Dendritic cell treated with granulocyte-macrophage colony-stimulating factor and Interleukin-4, amounts not matched to agents 40 ng/mL and 50 ng/mL, for 4 days (primary cell): ENCODE data around the gene VPS45.
"Not testable (repeated sequence)": the region's sequence is repeated elsewhere in the genome, so short reads cannot be mapped to it uniquely, and the experiment has no call there.

Experiments used
- H3K27ac Mint-ChIP-seq: one replicate; pipeline ENCODE4 v1.8.0; 2022; ENCODE audit warnings: mild to moderate bottlenecking, mixed read lengths
- H3K27me3 Mint-ChIP-seq: one replicate; pipeline ENCODE4 v1.8.0; 2022; ENCODE audit warnings: mild to moderate bottlenecking, mixed read lengths
- H3K36me3 Mint-ChIP-seq: one replicate; pipeline ENCODE4 v1.8.0; 2022; ENCODE audit warnings: low read depth, mixed read lengths
- H3K4me1 Mint-ChIP-seq: one replicate; pipeline ENCODE4 v1.8.0; 2022; ENCODE audit warnings: low read depth, mixed read lengths
- H3K4me3 Mint-ChIP-seq: one replicate; pipeline ENCODE4 v1.8.0; 2022; ENCODE audit warnings: mild to moderate bottlenecking, moderate library complexity, mixed read lengths
- H3K9me3 Mint-ChIP-seq: one replicate; pipeline ENCODE4 v1.8.0; 2022; ENCODE audit warnings: mixed read lengths
- intact Hi-C: fragments of 100-400 bp; cut with micrococcal nuclease; formaldehyde crosslinking; loops from one replicate; pipeline ENCODE4 v1.15.0; 2022

The VPS45 gene

DNA sequence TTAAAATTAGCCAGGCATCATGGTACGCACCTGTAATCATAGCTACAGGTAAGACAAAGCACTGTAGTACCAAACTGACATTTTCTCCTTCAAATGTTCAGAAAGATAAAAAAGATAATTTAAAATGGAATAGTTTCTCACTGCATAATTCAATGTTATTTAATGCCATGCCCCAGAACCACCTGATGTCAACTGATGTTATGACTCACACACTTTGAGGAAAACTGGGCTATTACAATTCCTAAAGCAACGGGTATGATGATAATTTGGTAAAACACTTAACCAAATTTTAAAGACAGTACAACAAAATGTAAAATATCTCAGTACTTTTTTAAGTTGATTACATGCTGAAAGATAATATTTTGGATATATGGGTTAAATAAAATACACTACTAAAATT lies 59.2 kb downstream of the VPS45 start:
- Mint-ChIP-seq H3K36me3 (peaks cover 40% of the 10 kb centered on the region), H3K4me1 (no peaks in the 10 kb centered on the region), H3K27me3 (no peaks in the 10 kb centered on the region), H3K9me3 (no peaks in the 10 kb centered on the region), H3K27ac (no peak overlapping the region), H3K4me3 (no peak overlapping the region)
- intact Hi-C loops: no loop called here

DNA sequence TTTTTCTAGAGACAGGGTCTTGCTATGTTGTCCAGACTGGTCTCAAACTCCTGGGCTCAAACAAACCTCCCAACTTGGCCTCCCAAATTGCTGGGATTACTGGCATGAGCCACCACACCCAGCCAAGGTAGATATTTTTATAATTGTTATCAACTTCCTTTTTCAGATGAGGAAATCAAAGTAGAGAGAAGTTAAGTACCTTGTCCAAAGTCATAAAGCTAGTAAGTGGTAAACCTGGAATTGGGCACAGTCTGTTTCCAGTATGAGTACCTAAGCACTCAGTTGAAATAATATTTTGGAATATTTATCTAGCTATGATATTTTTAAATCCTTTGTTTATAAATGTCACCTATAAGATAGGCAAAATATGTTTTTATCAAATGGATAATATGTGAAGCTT lies 59.9 kb downstream of the VPS45 start:
- no peaks in the 10 kb centered on the region for H3K9me3 Mint-ChIP-seq
- peaks cover 34% of the 10 kb centered on the region for H3K36me3 Mint-ChIP-seq
- H3K27ac Mint-ChIP-seq: no peak overlapping the region
- no peaks in the 10 kb centered on the region for H3K4me1 Mint-ChIP-seq
- no peak overlapping the region for H3K4me3 Mint-ChIP-seq
- no peaks in the 10 kb centered on the region for H3K27me3 Mint-ChIP-seq
- intact Hi-C loops: no loop called here

DNA sequence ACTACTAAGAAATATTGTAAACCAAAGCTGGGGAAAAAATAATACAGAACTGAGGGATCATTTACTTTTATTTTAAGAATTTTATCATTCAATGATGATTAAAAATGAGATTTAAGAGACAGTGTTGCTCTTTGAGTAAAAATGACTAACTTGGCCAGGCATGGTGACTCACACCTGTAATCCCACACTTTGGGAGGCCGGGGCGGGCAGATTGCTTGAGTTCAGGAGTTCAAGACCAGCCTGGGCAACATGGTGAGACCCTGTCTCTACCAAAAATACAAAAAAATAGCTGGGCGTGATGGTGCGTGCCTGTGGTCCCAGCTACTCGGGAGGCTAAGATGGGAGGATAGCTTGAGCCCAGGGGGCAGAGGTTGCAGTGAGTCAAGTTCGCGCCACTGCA lies 60.3 kb downstream of the VPS45 start:
- no peaks in the 10 kb centered on the region for H3K4me1 Mint-ChIP-seq
- H3K27me3 Mint-ChIP-seq: no peaks in the 10 kb centered on the region
- H3K36me3 Mint-ChIP-seq: peaks cover 30% of the 10 kb centered on the region
- intact Hi-C loops: no loop called here
- H3K4me3 Mint-ChIP-seq: no peak overlapping the region
- no peaks in the 10 kb centered on the region for H3K9me3 Mint-ChIP-seq
- H3K27ac Mint-ChIP-seq: no peak overlapping the region

DNA sequence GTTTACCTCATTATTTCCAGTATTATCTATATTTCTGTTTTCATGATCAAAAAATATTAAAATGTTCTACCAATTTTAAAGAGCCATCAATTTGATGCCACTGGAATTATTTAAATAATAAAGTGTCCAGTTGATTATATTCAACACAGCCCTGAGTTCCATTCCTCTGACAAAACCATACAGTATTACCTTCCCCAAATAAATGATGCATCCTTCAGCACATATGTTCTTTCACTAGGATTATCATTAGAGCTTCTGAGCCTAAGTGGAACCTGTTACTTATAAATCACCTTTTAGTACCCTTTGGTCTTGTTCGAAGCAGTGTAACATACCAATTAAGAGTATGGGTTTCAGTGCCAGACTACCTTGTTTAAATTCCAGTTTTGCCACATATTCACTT lies 64.8 kb downstream of the VPS45 start:
- Mint-ChIP-seq H3K9me3 (no peaks in the 10 kb centered on the region), H3K27me3 (no peaks in the 10 kb centered on the region), H3K4me1 (no peaks in the 10 kb centered on the region), H3K36me3 (peaks cover 26% of the 10 kb centered on the region), H3K4me3 (no peak overlapping the region), H3K27ac (no peak overlapping the region)
- intact Hi-C loops: no loop called here

DNA sequence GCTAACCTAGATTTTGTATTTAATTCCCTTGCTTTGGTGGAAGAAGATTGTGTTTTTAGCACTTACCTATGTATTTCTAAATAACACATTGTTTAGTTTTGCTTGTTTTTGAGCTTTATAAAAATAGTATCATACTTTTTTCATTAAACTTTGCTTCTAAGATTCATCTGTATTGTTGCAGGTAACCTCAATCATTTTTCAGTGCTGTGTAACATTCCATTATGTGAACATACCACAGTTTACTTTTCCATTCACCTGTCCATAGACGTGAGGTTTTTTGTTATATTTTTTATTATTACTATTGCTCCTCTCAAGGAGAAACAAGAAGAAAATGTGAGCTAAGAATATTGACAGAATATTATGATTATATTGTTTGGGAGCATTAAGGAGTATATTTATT lies 67.0 kb downstream of the VPS45 start:
- Mint-ChIP-seq H3K27me3 (no peaks in the 10 kb centered on the region), H3K27ac (no peak overlapping the region), H3K4me3 (no peak overlapping the region), H3K4me1 (no peaks in the 10 kb centered on the region), H3K36me3 (peaks cover 12% of the 10 kb centered on the region), H3K9me3 (no peaks in the 10 kb centered on the region)
- intact Hi-C loops: no loop called here

DNA sequence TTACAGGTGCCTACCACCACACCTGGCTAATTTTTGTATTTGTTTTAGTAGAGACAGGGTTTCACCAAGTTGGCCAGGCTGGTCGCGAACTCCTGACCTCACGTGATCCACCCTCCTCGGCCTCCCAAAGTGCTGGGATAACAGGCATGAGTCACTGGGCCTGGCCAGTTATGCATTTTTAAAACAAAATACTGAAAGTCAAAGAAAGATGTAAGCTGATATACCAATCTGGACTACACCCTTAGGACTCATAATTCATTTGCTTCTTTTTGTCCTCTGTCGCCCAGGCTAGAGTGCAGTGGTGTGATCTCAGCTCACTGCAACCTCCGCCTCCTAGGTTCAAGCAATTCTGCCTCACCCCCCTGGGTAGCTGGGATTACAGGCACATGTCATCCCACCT lies 67.8 kb downstream of the VPS45 start:
- H3K36me3 Mint-ChIP-seq, H3K4me3 Mint-ChIP-seq, H3K27ac Mint-ChIP-seq, H3K4me1 Mint-ChIP-seq, H3K27me3 Mint-ChIP-seq, H3K9me3 Mint-ChIP-seq, intact Hi-C loops: not testable (repeated sequence)

DNA sequence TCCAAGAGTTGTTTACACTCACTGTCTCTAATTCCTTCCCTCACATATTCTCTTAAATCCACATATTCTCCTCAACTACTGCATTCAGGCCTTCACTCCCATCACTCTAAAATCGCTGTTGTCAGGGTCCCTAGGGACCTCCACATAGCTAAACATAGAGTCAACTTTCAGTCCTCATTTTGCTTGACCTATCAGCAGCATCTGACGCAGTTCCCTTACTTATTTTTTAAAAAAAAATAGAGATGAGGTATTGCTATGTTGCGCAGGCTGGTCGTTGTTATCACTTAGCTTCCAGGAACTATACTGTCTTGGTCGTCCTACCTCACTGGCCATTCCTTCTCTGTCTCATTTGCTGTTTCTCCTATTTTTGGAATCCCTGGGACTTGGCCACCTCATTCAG lies 70.5 kb downstream of the VPS45 start:
- peaks cover 11% of the 10 kb centered on the region for H3K4me1 Mint-ChIP-seq
- no peak overlapping the region for H3K27ac Mint-ChIP-seq
- no peak overlapping the region for H3K4me3 Mint-ChIP-seq
- H3K36me3 Mint-ChIP-seq: no peaks in the 10 kb centered on the region
- H3K27me3 Mint-ChIP-seq: no peaks in the 10 kb centered on the region
- intact Hi-C loops: no loop called here
- H3K9me3 Mint-ChIP-seq: no peaks in the 10 kb centered on the region

DNA sequence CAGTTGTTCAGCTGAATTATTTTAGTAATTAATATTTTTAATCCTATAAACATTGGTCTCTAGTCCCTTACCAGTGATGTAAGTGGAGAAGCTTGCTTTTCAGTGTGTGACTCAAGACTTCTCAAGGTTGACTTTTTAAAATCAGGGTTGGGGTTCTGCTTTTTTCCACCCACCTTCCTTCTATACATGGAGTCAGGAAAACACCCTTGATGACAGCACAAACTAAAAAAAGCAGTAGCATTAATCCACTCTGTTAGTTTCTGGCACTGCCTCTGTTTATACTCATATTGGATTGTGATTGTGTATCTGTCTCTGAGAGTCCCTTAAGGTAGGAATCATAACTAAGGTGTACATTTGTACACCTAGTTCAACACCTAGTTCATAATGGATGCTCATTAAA lies 73.9 kb downstream of the VPS45 start:
- no peak overlapping the region for H3K4me3 Mint-ChIP-seq
- intact Hi-C loops: loop anchor here (10.0 kb wide), 1 partner anchor 47 kb away; no protein-coding TSS in a partner anchor
- peaks cover 26% of the 10 kb centered on the region for H3K4me1 Mint-ChIP-seq

DNA sequence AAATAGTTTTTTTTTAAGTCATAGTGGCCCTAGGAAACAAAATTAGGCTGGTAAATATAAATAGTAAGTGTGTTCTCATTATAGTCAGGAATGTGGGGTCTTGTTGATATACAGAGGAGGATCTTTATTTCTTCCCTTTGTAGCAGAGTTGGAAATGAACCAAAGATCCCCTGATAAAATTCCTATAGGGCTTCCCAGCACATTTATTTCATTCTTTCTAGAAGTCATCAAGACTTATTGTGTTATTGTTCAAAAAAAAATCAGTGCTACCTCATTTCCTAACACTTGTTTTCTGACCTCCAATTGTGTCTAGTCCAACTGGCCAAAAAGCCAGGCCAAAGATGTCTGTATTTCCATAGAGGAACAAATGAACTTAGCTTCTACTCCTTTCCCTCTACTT lies 74.5 kb downstream of the VPS45 start:
- Mint-ChIP-seq H3K4me1 (peaks cover 32% of the 10 kb centered on the region), H3K4me3 (no peak overlapping the region), H3K27me3 (peaks cover 1% of the 10 kb centered on the region), H3K9me3 (no peaks in the 10 kb centered on the region), H3K36me3 (peaks cover 21% of the 10 kb centered on the region), H3K27ac (no peak overlapping the region)
- intact Hi-C loops: loop anchor here (10.0 kb wide), 1 partner anchor 47 kb away; no protein-coding TSS in a partner anchor

More for the DNA sequence above, 73.9 kb downstream of the VPS45 start:
- no peaks in the 10 kb centered on the region for H3K27me3 Mint-ChIP-seq
- H3K9me3 Mint-ChIP-seq: no peaks in the 10 kb centered on the region
- peaks cover 14% of the 10 kb centered on the region for H3K36me3 Mint-ChIP-seq
- H3K27ac Mint-ChIP-seq: no peak overlapping the region

DNA sequence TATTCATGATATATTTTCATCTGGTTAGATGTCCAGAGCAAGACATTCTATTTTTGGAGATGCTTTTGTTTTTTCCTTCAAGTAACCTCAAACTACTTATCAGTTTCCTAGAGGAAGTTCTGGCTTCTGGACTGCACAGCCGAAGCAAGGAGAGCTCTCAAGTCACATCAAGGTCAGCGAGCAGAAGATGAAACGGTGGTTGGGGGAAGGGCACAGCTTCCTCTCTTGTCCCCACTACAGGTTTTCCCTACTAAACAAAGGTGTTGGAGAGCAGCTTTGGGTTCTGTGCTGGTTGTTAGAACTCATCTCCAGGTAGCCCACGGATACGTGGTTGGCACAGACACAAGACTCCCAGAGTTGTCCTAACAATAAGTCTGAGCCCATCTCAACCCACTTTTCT lies 77.0 kb downstream of the VPS45 start:
- Mint-ChIP-seq H3K4me3 (no peak overlapping the region), H3K9me3 (no peaks in the 10 kb centered on the region), H3K27me3 (peaks cover 2% of the 10 kb centered on the region), H3K4me1 (peaks cover 55% of the 10 kb centered on the region), H3K36me3 (peaks cover 32% of the 10 kb centered on the region), H3K27ac (no peak overlapping the region)
- intact Hi-C loops: loop anchor here (10.0 kb wide), 1 partner anchor 50 kb away; no protein-coding TSS in a partner anchor

DNA sequence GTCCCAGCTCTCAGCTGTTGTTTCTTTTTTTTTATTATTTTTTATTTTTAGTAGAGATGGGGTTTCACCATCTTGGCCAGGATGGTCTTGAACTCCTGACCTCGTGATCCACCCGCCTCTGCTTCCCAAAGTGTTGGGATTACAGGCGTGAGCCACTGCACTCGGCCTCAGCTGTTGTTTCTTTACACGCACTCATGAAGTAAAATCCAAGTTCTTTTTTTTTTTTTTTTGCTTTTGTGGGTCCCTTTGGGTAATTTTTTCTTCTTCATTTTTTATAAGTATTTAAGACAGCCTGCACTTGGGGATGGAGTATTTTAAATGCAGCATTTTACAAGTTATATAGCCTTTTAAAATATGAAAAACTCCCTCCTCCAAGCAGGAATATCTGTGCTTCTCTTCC lies 78.4 kb downstream of the VPS45 start:
- Mint-ChIP-seq H3K4me1 (peaks cover 49% of the 10 kb centered on the region), H3K36me3 (peaks cover 43% of the 10 kb centered on the region)
- intact Hi-C loops: loop anchor here (10.0 kb wide), 1 partner anchor 51 kb away; no protein-coding TSS in a partner anchor
- H3K27ac Mint-ChIP-seq, H3K27me3 Mint-ChIP-seq, H3K4me3 Mint-ChIP-seq, H3K9me3 Mint-ChIP-seq: not testable (repeated sequence)

DNA sequence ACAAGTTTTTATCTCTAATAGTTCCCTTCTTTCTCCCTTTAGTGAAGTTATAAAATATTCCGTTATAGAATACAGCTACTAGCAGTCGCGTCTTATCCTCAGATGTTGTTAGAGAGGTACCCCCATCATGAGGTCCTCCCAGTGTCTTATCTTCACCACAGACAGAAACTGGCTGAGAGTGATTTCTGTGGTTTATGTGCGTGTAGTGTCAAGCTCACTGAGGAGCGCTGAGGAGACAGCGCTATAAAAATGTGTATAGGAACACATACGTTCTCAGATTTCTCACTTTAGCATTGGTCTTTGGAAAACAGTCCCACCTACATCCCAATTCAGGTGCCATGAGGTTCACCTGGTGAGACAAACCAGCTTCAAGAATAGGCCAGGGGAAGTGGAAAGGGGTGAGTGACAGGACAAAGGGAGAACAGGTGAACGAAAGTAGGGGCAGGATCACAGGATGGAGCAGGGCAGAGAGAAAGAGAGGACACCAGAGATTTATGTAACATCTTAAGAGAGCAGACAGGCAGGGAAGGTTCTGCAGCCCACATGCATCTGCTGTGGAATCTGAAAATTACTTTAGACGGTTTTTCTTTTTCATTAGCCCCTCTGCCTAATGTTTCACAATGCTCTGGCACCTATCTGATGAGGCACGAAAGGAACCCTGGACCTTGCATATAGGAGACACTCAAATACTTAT lies 79.4 kb downstream of the VPS45 start:
- intact Hi-C loops: loop anchor here (10.0 kb wide), 1 partner anchor 52 kb away; no protein-coding TSS in a partner anchor
- Mint-ChIP-seq H3K4me3 (no peak overlapping the region), H3K4me1 (peaks cover 51% of the 10 kb centered on the region), H3K27me3 (peaks cover 2% of the 10 kb centered on the region), H3K27ac (no peak overlapping the region), H3K36me3 (peaks cover 53% of the 10 kb centered on the region), H3K9me3 (no peaks in the 10 kb centered on the region)

DNA sequence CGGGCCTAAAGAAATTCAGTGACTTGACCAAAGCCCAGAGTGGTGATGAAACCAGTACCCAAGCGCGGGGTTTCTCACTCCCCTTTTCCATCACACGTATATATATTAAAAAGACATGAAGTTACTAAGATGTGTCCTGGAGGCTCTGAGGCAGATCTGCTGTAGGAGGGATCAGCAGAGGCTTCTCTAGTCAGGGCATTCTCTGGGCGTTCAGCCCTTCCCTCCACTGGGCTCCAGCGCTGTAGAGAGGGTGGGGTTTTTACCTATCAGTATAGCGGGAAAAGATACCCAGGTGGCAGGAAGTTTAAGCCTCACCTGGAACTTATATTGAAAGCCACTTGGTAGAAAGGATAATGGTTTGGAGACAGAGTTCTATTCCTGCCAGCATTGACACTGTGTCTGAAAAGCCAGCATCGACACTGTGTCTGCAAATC lies 81.3 kb downstream of the VPS45 start:
- Mint-ChIP-seq H3K27ac (peak overlapping the region; percentile 92), H3K36me3 (peaks cover 66% of the 10 kb centered on the region), H3K9me3 (no peaks in the 10 kb centered on the region), H3K4me1 (peaks cover 65% of the 10 kb centered on the region), H3K4me3 (peak overlapping the region; percentile 92), H3K27me3 (peaks cover 2% of the 10 kb centered on the region)
- intact Hi-C loops: loop anchor here (2.0 to 10.0 kb wide), 2 partner anchors 14 to 54 kb away; no protein-coding TSS in a partner anchor

DNA sequence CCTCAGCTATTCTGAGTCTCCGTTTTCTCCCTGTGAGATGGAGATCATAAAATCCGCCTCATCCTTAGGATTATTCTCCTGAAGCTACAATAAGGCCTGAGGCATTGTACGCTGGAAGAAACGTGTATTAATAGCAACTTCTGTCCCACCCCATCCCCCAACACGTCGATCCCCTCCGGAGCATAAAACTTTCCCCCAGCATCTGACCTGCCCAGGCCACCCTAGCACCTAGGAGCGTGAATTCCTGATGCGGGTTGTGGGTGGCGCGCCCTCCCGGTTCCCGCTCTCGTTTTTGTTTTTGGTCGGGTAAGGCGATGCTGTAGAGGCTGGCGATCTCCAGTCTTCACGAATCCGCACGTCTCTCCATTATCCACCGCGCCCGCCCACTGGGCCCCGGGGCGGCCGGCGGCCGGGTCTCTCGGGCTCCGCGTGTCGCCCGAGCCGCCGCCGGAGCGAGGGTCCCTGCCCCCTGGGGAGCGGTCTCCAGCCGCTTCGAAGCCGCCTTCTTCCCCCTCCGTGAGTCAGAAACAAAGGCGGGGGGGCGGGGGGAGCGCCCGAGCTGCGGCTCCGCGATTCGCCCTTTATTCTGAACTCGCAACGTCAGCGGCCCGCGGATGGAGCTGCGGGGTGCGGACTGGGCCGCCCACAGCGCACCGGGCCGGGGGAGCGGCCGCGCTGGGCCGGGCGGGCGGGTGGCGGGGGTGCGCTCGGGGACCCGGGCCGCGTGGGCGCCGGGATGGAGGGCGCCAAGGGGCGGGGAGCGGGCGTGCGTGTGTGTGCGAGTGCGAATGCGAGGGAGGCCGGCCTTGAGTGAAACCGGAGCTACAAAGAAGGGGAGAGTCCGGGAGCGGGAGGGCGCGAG lies 81.9 kb downstream of the VPS45 start, which contains the start of gene PLEKHO1:
PLEKHO1 (plus strand) TSS at position 646 of the 862 bp plus-strand sequence. CDS start 342 bp downstream, outside the sequence.
- peaks cover 2% of the 10 kb centered on the region for H3K27me3 Mint-ChIP-seq
- peak within 1 kb of the TSS; percentile 92 for H3K27ac Mint-ChIP-seq
- H3K9me3 Mint-ChIP-seq: no peaks in the 10 kb centered on the region
- peaks cover 68% of the 10 kb centered on the region for H3K4me1 Mint-ChIP-seq
- H3K36me3 Mint-ChIP-seq: peaks cover 73% of the 10 kb centered on the region
- intact Hi-C loops: loop anchor here (1.0 to 10.0 kb wide), 3 partner anchors 9 to 55 kb away; no protein-coding TSS in a partner anchor
- H3K4me3 Mint-ChIP-seq: peak within 1 kb of the TSS; percentile 97
